Cerebellar nuclear complex (tissue), 1 donor: ENCODE results near the gene IL3.

Source experiments
- DNase-seq, 2 experiments: peaks; one replicate each; lab custom pipeline; 2025; lab: John Stamatoyannopoulos, UW

The IL3 gene

DNA sequence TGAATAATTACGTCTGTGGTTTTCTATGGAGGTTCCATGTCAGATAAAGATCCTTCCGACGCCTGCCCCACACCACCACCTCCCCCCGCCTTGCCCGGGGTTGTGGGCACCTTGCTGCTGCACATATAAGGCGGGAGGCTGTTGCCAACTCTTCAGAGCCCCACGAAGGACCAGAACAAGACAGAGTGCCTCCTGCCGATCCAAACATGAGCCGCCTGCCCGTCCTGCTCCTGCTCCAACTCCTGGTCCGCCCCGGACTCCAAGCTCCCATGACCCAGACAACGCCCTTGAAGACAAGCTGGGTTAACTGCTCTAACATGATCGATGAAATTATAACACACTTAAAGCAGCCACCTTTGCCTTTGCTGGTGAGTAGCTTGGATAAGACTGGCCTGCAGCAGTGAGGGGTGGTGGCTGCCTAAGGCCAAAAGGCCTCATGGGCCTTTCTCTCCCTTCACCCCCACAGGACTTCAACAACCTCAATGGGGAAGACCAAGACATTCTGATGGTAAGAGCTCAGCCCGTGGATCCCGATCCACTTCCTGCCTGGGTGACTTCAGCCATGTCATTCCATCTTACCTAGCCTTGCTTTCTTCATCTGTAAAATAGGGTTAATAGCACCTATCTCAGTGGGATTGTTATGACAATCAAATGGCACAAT is at the start of gene IL3:
Gene IL3 (plus strand): TSS at position 155 of the 661 bp plus-strand sequence. CDS start 52 bp downstream, at position 207.
- no peak for DNase-seq

DNA sequence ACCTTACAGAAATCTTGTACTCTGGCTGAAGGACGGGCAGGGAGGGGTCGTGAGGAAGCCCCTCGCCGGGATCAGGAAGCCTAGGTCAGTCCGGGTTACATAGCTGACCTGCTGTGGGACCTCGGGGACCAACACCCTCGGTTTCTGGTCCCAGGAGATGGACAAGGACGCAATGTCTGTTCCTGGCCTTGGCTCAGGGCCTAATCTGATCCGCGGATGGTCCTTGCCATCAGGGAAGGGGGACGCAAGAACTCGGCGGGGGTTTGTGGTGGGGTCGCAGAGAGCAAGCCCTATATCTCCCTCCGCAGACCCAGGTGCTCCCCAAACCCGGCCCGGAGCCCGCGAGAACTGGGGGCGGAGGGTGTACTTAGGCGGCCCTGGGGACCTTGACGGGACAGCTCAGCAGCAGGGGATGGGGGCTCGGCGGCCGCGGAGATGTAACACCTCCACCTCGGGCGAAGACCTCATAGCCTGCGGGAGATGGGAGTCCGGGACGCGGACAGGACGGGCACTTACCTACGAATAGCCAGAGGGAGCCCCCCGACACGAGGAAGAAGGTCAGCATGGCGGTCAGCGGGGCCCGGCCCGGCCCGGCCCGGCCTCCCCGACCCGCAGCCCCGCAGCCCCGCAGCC is 49.4 kb upstream of the IL3 start:
- DNase-seq: no peak

DNA sequence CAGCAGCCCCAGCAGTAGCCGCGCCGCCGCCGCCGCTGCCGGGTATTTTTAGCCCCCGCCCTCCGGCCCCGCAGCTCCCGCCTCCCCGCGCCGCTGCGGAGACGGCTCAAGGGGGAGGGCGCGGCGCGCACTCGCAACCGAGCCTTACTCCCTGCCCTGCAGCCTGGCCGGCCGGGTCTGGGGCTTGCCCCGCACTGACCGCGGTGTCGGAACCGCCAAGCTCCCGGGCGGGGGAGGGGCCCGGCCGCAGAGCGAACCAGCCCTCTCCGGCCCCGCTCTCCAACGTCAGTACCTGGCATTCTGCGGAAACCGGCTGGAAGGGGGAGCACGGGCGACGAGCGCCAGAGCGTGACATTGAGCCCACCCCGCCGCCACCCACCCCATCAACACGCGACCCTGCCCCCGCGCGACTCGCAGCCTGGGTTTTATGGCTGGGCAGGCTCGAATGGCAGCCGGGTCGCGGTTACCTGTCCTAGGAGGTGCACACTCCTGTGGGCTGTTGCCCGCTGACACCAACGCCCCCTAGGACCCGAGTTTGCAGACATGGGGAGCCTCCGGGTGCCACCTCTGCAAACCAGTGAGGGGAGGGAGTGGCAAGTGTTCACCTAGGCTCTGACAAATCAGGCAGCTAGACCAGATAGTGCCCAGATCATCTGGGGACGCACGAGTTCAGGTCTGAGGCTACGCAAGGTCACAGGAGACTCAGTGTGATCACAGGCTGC is 48.7 kb upstream of the IL3 start, which contains the start of gene ACSL6:
Gene ACSL6 (minus strand): TSS at position 37 of the 722 bp plus-strand sequence. CDS start 105 bp downstream, outside the sequence.
- no peak for DNase-seq

- no peak for DNase-seq
Observed at GRCh38 chr5:132012371-132013005, 48.0 kb upstream of the IL3 start.

- no peak for DNase-seq
Observed at GRCh38 chr5:132013006-132013689, 47.3 kb upstream of the IL3 start.

GRCh38 chr5:132013711-132014110 is 46.7 kb upstream of the IL3 start:
- DNase-seq: no peak

DNA sequence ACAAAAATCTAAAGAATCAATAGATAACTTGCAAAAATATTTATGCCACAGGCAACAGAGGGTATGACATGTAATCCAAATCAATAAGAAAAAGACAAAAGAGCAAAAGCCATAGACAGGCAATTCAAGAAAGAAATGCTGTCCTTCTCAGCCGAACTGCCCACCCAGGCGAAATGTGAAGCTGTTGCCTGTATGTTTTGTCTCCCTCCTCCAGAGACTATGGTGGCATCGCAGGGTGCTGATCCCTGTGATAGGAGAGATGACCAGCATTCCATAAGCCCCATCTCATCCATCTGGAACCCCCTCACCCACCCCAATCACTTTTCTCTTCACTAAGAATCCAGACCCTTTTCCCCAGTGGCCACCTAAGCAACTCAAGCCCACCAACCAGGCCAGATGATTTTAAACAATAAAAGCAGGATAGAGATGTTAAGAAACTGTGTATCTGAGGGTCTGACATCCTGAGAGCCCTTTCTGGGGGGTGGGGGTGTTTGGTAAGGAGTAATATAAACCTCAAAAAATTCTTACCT is 43.7 kb upstream of the IL3 start:
- no peak for DNase-seq

GRCh38 chr5:132017316-132017715 is 43.1 kb upstream of the IL3 start:
- DNase-seq: no peak

GRCh38 chr5:132017738-132018625 is 42.5 kb upstream of the IL3 start:
- DNase-seq: no peak

GRCh38 chr5:132019337-132019736 is 41.1 kb upstream of the IL3 start:
- no peak for DNase-seq

DNA sequence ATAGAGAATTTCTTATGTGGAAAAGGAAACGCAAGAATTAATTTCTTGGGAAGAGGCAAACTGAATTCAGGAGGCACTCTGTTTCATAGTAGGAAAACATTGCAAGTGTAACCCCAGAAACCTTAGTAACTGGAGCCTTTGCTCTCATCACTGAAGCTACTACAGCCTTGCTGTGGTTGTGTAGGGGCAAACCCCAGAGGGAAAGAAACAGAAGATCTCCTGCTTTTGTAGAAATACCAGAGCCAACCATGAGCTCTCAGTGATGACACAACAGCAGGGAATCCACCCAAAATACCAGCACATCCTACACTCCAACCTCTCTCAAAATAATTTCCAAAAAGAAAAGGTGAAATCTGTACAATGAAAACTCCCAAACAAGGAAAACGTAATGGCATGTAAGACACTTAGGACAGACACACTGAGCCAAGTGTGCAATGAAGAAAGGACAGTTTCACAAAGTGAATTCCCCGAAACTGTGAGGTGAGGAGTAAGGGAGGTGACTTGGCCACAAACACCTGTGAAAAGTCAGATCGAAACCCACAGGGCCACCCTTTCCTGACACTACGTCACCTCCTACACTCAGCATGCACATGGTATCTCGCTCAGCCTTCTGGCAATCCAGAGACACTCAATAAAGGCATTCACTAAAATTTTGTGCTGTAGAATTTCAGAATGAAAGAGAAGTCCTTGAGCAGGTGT is 40.4 kb upstream of the IL3 start:
- DNase-seq: no peak

DNA sequence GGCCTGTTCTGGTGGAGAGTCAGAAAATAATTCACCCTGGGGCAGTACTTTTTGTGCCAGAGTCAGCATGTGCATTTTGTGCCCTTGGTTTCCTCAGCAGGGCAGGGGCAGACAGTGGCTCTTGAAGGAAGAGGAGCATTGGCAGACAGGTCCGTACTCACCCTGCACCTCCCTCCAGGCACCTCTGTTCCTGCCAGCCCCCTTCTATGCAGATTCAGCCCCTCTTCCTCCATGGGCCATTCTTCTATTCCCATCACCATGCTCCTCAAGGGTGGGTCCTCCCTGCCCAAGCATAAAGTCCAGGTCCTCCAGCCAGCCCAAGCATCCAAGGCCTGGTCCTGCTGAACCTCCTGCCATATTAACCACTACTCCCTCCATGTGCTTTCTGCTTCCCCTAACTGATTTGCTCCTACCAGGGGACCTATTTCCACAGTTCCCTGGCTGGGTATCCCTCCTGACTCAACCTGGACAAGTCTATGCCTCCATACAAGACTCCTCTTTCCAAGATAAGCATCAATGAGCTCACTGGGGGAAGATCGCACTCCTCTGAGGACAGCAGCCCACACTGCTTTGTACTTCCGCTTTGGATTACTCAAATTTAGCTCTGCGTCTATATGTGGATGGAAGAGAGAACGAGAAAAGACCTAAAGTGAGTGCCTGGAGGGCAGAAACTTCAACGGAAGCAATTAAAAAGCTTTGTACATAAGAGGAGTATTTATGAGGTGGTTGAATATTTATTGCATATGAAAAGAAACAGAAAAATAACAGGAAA is 39.7 kb upstream of the IL3 start:
- DNase-seq: no peak

GRCh38 chr5:132021654-132022053 is 38.8 kb upstream of the IL3 start:
- no peak for DNase-seq

DNA sequence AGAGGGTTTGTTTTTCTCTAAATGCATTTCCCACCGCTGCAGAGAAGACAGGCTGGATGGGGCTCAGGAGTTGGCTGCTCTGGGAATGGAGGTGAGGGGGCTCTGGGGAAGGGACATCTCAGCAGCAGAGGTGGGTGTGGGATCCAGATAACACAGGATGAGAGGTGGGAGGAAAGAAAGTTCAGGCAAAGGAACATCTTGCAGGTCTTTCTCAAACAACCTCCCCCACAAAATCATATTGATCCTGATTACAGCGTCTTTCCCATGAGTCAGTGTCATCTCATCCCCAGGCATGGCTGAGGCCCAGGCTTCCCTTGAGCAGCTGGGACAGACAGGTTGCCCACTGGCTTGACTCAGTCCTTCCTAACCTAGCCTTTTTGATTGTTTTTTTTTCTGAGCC is 37.7 kb upstream of the IL3 start:
- no peak for DNase-seq

DNA sequence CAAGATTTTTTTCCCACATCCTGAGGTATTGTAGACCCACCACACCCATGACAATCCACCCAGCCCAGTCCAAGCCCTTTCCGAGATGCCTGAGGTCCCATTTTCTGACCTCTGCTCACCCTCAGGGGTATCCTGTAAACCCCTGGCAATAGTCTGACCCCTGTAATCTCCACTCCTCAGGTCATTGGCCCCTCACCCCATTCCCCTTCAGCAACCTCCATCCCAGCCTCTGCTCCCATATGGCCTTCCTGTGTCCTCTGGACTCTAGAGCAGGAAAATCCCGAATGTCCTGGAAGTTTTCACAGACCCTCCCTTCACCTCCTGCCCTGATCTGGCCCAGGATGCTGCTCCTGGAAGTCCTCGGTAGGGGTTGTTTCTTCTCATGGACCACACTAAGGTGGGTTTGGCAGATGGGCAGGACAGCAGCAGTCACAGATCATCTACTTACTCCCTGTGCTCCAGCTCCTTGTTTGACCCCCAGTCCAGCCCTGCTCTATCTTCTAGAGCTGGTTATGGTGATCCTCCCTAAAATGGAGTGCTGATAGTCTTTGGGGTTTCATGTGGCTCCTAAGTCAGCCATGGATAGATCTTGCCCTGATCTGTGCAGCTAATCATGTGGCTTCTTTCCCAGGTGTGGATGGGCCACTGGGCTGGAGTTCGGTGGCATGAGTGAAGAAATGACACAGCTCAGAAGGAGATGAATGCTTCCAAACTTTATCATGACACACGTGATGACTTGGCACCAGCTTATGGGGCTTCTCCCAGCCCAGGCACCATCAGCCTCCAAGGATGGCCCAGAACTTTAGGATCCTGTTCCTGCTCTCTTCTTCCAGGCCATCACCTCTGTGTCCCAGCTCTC is 37.0 kb upstream of the IL3 start:
- no peak for DNase-seq

- no peak for DNase-seq
Observed at GRCh38 chr5:132024117-132024435, 36.4 kb upstream of the IL3 start.

- no peak for DNase-seq
Observed at GRCh38 chr5:132024789-132025402, 35.6 kb upstream of the IL3 start.

- DNase-seq: no peak
Observed at GRCh38 chr5:132025403-132025971, 35.0 kb upstream of the IL3 start.
